Endometrial microvascular endothelial cells (primary cell): ENCODE results near the gene SLC7A1. TPM values are rescaled to one million over a fixed set of nuclear protein-coding genes. Genes with fewer than 3 reads are reported as not detected.

Experiments used
- in situ Hi-C: cut with HindIII; loops from 2 replicates; pipeline ENCODE4 v1.10.0; 2017; ENCODE audit warnings: low sequenced_read_pairs, low pct_unique_long_range_greater_than_20kb; ENCODE audit errors: inconsistent ontology term
- total RNA-seq: library from RNA; depleted of rRNA; stranded (reverse); fragments of >200 nt; gene quantifications from one replicate; pipeline ENCODE4 v1.2.3, GENCODE V29; 2015; ENCODE audit errors: inconsistent ontology term

SLC7A1 gene
- total RNA-seq, 1 donor from 2014 or later, result 31.6 TPM

- in situ Hi-C loops, result no loop called here
Measured at GRCh38 chr13:29483623-29484022, 111.9 kb downstream of the SLC7A1 start.

- in situ Hi-C loops, result no loop called here
Measured at GRCh38 chr13:29483211-29483610, 112.3 kb downstream of the SLC7A1 start.

- in situ Hi-C loops, result no loop called here
Measured at GRCh38 chr13:29482504-29482903, 113.0 kb downstream of the SLC7A1 start.

- in situ Hi-C loops, result no loop called here
Measured at GRCh38 chr13:29481603-29482002, 113.9 kb downstream of the SLC7A1 start.

- in situ Hi-C loops, result no loop called here
Measured at GRCh38 chr13:29480893-29481525, 114.5 kb downstream of the SLC7A1 start.

- in situ Hi-C loops, result no loop called here
Measured at GRCh38 chr13:29479716-29480492, 115.6 kb downstream of the SLC7A1 start.

GRCh38 chr13:29476046-29476445, 119.4 kb downstream of the SLC7A1 start:
- in situ Hi-C loops, result no loop called here

- in situ Hi-C loops, result no loop called here
Measured at GRCh38 chr13:29474991-29475390, 120.5 kb downstream of the SLC7A1 start.

GRCh38 chr13:29473166-29473565, 122.3 kb downstream of the SLC7A1 start:
- in situ Hi-C loops, result no loop called here

- in situ Hi-C loops, result no loop called here
Measured at GRCh38 chr13:29472332-29472961, 123.0 kb downstream of the SLC7A1 start.

- in situ Hi-C loops, result no loop called here
Measured at GRCh38 chr13:29471551-29471950, 123.9 kb downstream of the SLC7A1 start.

GRCh38 chr13:29465741-29466293, 129.7 kb downstream of the SLC7A1 start:
- in situ Hi-C loops, result no loop called here

- in situ Hi-C loops, result no loop called here
Measured at GRCh38 chr13:29464105-29464679, 131.3 kb downstream of the SLC7A1 start.

- in situ Hi-C loops, result no loop called here
Measured at GRCh38 chr13:29459813-29460355, 135.6 kb downstream of the SLC7A1 start.
